ENCODE measurements around the gene STAT4. TPM values are rescaled to one million over a fixed set of nuclear protein-coding genes. Genes with fewer than 3 reads are reported as not detected.

Gene STAT4
- total RNA-seq, 1 donor from 2014 or later: 1.6 TPM

GRCh38 chr2:191169456-191170300 is 18.9 kb upstream of the STAT4 start:
- no peak overlapping the region for H3K4me3 ChIP-seq (ENCODE audit: low read depth, low read length)
- no peak for TF ChIP-seq CTCF (conservative IDR thresholded peaks at IDR 0.05; ENCODE audit: low read depth, low read length)
- no peak for DNase-seq (ENCODE audit: low read depth)

- TF ChIP-seq CTCF (conservative IDR thresholded peaks at IDR 0.05; ENCODE audit: low read depth, low read length): no peak
- H3K4me3 ChIP-seq (ENCODE audit: low read depth, low read length): no peak overlapping the region
- no peak for DNase-seq (ENCODE audit: low read depth)
Observed at GRCh38 chr2:191167766-191168165, 17.0 kb upstream of the STAT4 start.

- TF ChIP-seq CTCF (conservative IDR thresholded peaks at IDR 0.05; ENCODE audit: low read depth, low read length): no peak
- DNase-seq (ENCODE audit: low read depth): no peak
Observed at GRCh38 chr2:191166756-191167445, 16.1 kb upstream of the STAT4 start.

GRCh38 chr2:191166111-191166755 is 15.4 kb upstream of the STAT4 start:
- H3K4me3 ChIP-seq (ENCODE audit: low read depth, low read length): no peak overlapping the region
- TF ChIP-seq CTCF (conservative IDR thresholded peaks at IDR 0.05; ENCODE audit: low read depth, low read length): no peak
- DNase-seq (ENCODE audit: low read depth): no peak

More at GRCh38 chr2:191166756-191167445, 16.1 kb upstream of the STAT4 start:
- no peak overlapping the region for H3K4me3 ChIP-seq (ENCODE audit: low read depth, low read length)

- TF ChIP-seq CTCF (conservative IDR thresholded peaks at IDR 0.05; ENCODE audit: low read depth, low read length): peak; percentile 81
- DNase-seq (ENCODE audit: low read depth): no peak
- no peak overlapping the region for H3K4me3 ChIP-seq (ENCODE audit: low read depth, low read length)
Observed at GRCh38 chr2:191165176-191165643, 14.4 kb upstream of the STAT4 start.

GRCh38 chr2:191158747-191159146 is 8.0 kb upstream of the STAT4 start:
- H3K4me3 ChIP-seq (ENCODE audit: low read depth, low read length): no peak overlapping the region
- DNase-seq (ENCODE audit: low read depth): no peak
- TF ChIP-seq CTCF (conservative IDR thresholded peaks at IDR 0.05; ENCODE audit: low read depth, low read length): no peak

All from epithelial cell of proximal tubule (primary cell).